ENCODE data around the gene SPRED2. TPM values are rescaled to one million over a fixed set of nuclear protein-coding genes. Genes with fewer than 3 reads are reported as not detected.

Gene SPRED2
- polyA plus RNA-seq, 1 donor = 28.3 TPM

GRCh38 chr2:65442420-65443020, 10.1 kb upstream of the SPRED2 start:
- DNase-seq = no peak

- DNase-seq = no peak
Measured at GRCh38 chr2:65438137-65438899, 5.9 kb upstream of the SPRED2 start.

GRCh38 chr2:65437392-65438135, 5.2 kb upstream of the SPRED2 start:
- no peak for DNase-seq

GRCh38 chr2:65436824-65437221, 4.4 kb upstream of the SPRED2 start:
- DNase-seq = no peak

- DNase-seq = peak; percentile 86
Measured at GRCh38 chr2:65436169-65436823, 3.9 kb upstream of the SPRED2 start.

GRCh38 chr2:65435625-65436168, 3.3 kb upstream of the SPRED2 start:
- peak; percentile 94 for DNase-seq

- no peak for DNase-seq
Measured at GRCh38 chr2:65434592-65435241, 2.3 kb upstream of the SPRED2 start.

GRCh38 chr2:65431421-65432226, 775 bp downstream of the SPRED2 start:
- peak; percentile 63 for DNase-seq

GRCh38 chr2:65430603-65431420, 1.6 kb downstream of the SPRED2 start:
- peak; percentile 63 for DNase-seq

GRCh38 chr2:65429786-65430602, 2.4 kb downstream of the SPRED2 start:
- no peak for DNase-seq

- DNase-seq = no peak
Measured at GRCh38 chr2:65427532-65427931, 4.9 kb downstream of the SPRED2 start.

GRCh38 chr2:65425276-65425675, 7.1 kb downstream of the SPRED2 start:
- no peak for DNase-seq

- no peak for DNase-seq
Measured at GRCh38 chr2:65424391-65424790, 8.0 kb downstream of the SPRED2 start.

GRCh38 chr2:65421432-65421748, 11.0 kb downstream of the SPRED2 start:
- no peak for DNase-seq

- DNase-seq = no peak
Measured at GRCh38 chr2:65420712-65421431, 11.5 kb downstream of the SPRED2 start.

GRCh38 chr2:65417509-65418085, 14.8 kb downstream of the SPRED2 start:
- DNase-seq = no peak

- no peak for DNase-seq
Measured at GRCh38 chr2:65416945-65417344, 15.5 kb downstream of the SPRED2 start.

- no peak for DNase-seq
Measured at GRCh38 chr2:65416321-65416720, 16.1 kb downstream of the SPRED2 start.

- DNase-seq = no peak
Measured at GRCh38 chr2:65415091-65415490, 17.3 kb downstream of the SPRED2 start.

All from hindlimb muscle (tissue), 1 donor.